HG03342 (cell line): Measurements from ENCODE around the gene TARBP2.

Experiments
- ATAC-seq: cut with Tn5 transposase; IDR thresholded peaks from one replicate; pipeline ENCODE4 v1.9.1; 2021; ENCODE audit warnings: mild to moderate bottlenecking, moderate library complexity; ENCODE audit not compliant: unreplicated experiment

The TARBP2 gene

GRCh38 chr12:53552361-53553327 is 51.6 kb downstream of the TARBP2 start:
- ATAC-seq, result no peak
